Activated CD8-positive, alpha-beta T cell treated with anti-CD3 and anti-CD28 coated beads, Interleukin-2, amount 10 ng/mL, durations not matched to agents 7 days and 5 days (primary cell): ENCODE measurements around the gene NKAIN2. TPM values are rescaled to one million over a fixed set of nuclear protein-coding genes. Genes with fewer than 3 reads are reported as not detected.

Experiments used
- ATAC-seq: fragments of 150-1000 bp; cut with Tn5 transposase; one replicate; pipeline ENCODE4 v1.10.0; 2021; ENCODE audit warnings: moderate library complexity
- CTCF ChIA-PET: fragments of 350-600 bp; sonication (Branson Sonifier 250); formaldehyde crosslinking; loops from one replicate; lab custom pipeline; 2021; ENCODE audit warnings: antibody characterized with exemption; lab: Charles Lee
- POLR2A ChIA-PET: fragments of 350-600 bp; sonication (Branson Sonifier 250); formaldehyde crosslinking; loops from one replicate; lab custom pipeline; 2021; ENCODE audit warnings: antibody characterized with exemption; lab: Charles Lee
- DNase-seq: peaks from one replicate; pipeline ENCODE4 v3.0.0-alpha.2; 2020
- H3K27ac Mint-ChIP-seq: one replicate; pipeline ENCODE4 v1.8.0; 2021; ENCODE audit warnings: mild to moderate bottlenecking, mixed read lengths
- H3K27me3 Mint-ChIP-seq: one replicate; pipeline ENCODE4 v1.8.0; 2021; ENCODE audit warnings: low read depth, mixed read lengths
- H3K36me3 Mint-ChIP-seq: one replicate; pipeline ENCODE4 v1.8.0; 2021; ENCODE audit warnings: low read depth, mixed read lengths
- H3K4me1 Mint-ChIP-seq: one replicate; pipeline ENCODE4 v1.8.0; 2021; ENCODE audit warnings: low read depth, mixed read lengths
- H3K4me3 Mint-ChIP-seq: one replicate; pipeline ENCODE4 v1.8.0; 2021; ENCODE audit warnings: mild to moderate bottlenecking, mixed read lengths
- H3K9me3 Mint-ChIP-seq: one replicate; pipeline ENCODE4 v1.8.0; 2022; ENCODE audit warnings: mixed read lengths; ENCODE audit not compliant: insufficient read depth
- total RNA-seq, 2 experiments: library from RNA; stranded (reverse); gene quantifications; one replicate each; pipeline ENCODE4 v1.2.3, GENCODE V29; 2021

Gene NKAIN2
- total RNA-seq, 2 experiments from 2014 or later = not detected

DNA sequence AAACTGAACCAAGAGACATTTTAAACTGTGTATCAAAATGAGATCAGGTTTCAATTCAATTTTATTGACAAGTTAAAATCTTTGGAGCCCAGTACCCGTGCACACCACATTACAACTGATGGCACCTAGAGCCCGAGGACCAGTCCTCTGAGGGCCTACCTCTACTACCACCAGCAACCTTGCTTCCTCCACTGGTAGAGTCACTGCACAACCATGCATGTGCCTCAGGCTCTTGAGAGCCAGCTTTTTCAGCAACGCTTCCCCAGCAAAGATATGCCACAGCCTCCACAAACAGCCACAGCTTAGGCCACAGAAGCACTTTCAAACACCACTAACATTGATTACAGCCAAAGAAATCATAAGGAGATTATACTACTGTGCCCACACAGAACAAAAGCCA, 830.0 kb downstream of the NKAIN2 start:
- Mint-ChIP-seq H3K27ac (no peak overlapping the region), H3K9me3 (no peaks in the 10 kb centered on the region), H3K36me3 (no peaks in the 10 kb centered on the region), H3K27me3 (no peaks in the 10 kb centered on the region), H3K4me3 (no peak overlapping the region), H3K4me1 (no peaks in the 10 kb centered on the region)
- ChIA-PET POLR2A (interaction anchor here (0.5 kb wide), 1 partner anchor 269 kb away, joined by 3 read pairs; no protein-coding TSS in a partner anchor), CTCF (no interaction called here)
- no peak for DNase-seq
- no peak for ATAC-seq

DNA sequence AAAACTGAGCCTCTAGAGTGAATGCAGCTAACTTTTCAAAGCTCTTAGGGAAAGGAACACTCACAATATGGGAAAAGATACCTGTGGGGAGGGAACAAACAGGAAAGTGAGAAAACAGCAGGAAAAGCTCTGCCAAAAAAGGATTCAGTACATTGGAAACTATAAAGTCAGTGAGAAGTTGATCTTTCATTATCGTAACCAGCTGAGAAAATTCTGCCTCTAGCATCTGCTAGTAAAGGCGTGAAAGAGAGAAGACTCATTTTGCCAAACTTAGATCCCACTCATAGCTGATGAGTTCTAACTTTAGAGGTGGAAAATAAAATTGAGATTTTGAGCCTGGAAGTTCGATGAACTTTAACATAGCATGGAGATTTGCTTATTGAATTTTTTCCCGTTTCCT, 836.8 kb downstream of the NKAIN2 start:
- H3K4me3 Mint-ChIP-seq = no peak overlapping the region
- no peaks in the 10 kb centered on the region for H3K36me3 Mint-ChIP-seq
- ChIA-PET POLR2A (no interaction called here), CTCF (no interaction called here)
- H3K4me1 Mint-ChIP-seq = no peaks in the 10 kb centered on the region
- no peaks in the 10 kb centered on the region for H3K27me3 Mint-ChIP-seq
- ATAC-seq = no peak
- H3K9me3 Mint-ChIP-seq = no peaks in the 10 kb centered on the region
- no peak for DNase-seq
- H3K27ac Mint-ChIP-seq = no peak overlapping the region

DNA sequence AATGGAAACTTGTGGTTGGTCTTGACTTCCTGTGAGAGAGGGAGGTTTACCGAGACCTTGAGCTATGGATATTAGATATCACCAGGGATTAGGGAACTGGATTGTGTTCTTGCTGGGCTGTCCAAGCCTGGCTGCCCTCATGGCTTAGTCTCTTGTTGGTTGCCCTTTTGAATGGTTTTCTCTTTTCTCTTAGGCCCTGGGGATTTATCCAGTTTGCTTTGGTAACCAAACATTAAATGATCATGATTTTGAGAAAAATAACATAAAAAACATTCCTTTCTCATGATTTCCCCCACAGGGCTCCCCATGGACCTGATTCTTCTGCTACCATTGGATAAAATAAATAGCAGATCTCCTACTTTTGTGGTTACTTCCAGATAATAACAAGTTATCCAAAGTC, 852.2 kb downstream of the NKAIN2 start:
- POLR2A ChIA-PET = no interaction called here
- H3K4me1 Mint-ChIP-seq = no peaks in the 10 kb centered on the region
- CTCF ChIA-PET = no interaction called here
- H3K4me3 Mint-ChIP-seq = no peak overlapping the region
- DNase-seq = no peak
- no peak for ATAC-seq
- no peaks in the 10 kb centered on the region for H3K27me3 Mint-ChIP-seq
- H3K9me3 Mint-ChIP-seq = peaks cover 3% of the 10 kb centered on the region
- no peaks in the 10 kb centered on the region for H3K36me3 Mint-ChIP-seq
- no peak overlapping the region for H3K27ac Mint-ChIP-seq

DNA sequence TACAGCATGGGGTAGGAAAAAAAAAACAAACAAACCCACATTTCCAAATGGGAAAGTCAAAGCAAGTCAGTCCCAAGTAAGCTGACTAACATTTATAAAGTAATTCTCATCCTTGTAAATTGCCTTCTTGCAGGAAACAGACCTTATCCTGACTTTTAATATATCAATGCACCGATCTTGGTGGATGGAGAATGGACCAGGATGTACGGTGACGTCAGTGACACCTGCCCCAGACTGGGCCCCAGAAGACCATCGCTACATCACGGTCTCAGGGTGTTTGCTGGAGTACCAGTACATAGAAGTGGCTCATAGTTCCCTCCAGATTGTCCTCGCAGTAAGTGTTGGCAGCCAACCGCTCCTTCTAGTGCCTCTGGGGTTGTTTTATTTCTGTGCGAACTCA, 854.4 kb downstream of the NKAIN2 start:
- no peak for ATAC-seq
- Mint-ChIP-seq H3K9me3 (peaks cover 3% of the 10 kb centered on the region), H3K27ac (no peak overlapping the region), H3K36me3 (no peaks in the 10 kb centered on the region), H3K4me1 (no peaks in the 10 kb centered on the region), H3K27me3 (no peaks in the 10 kb centered on the region), H3K4me3 (no peak overlapping the region)
- POLR2A ChIA-PET = no interaction called here
- CTCF ChIA-PET = no interaction called here
- no peak for DNase-seq

DNA sequence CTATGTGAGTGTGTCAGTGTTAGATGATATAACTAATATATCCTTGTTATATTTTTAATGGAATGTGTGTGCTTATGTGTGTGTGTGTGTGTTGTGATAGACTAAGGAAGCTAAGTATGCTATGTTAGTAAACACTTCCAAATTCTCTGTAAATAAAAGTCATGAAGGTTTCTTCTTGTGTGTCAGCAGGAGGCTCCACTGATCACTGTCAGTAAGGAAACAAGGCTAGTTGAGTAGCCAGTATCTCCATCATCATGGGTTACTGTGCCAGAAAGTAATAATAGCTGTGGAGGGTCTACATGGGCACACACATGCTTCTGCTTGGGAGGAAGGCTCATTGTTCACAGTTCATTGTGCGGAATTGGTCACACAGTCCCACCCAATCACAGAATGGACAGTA, 855.8 kb downstream of the NKAIN2 start:
- peaks cover 1% of the 10 kb centered on the region for H3K9me3 Mint-ChIP-seq
- POLR2A ChIA-PET = no interaction called here
- ATAC-seq = no peak

DNA sequence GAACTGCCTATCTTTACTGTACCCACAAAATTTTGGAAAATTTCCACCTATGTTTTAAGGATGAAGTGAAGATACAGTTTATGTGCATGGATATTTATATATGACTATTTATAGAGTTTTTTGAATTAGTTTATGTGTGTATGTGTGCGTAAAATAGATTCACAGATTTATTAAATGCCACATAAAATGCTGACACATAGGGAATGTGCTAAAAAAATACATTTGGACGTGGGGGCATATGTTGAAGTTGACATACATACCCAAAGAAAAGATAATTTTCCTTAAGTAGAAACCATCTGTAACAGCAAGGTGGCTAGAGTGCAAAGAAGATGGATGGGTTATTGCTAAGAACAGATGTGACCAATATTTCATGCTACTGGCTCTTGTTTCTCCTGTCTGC, 856.5 kb downstream of the NKAIN2 start:
- DNase-seq (no peak), ATAC-seq (no peak)
- H3K9me3 Mint-ChIP-seq = no peaks in the 10 kb centered on the region
- ChIA-PET CTCF (no interaction called here), POLR2A (no interaction called here)
- no peaks in the 10 kb centered on the region for H3K4me1 Mint-ChIP-seq
- H3K4me3 Mint-ChIP-seq = no peak overlapping the region
- H3K27me3 Mint-ChIP-seq = no peaks in the 10 kb centered on the region
- no peaks in the 10 kb centered on the region for H3K36me3 Mint-ChIP-seq
- no peak overlapping the region for H3K27ac Mint-ChIP-seq

More for the DNA sequence above, 855.8 kb downstream of the NKAIN2 start:
- CTCF ChIA-PET = no interaction called here
- no peak overlapping the region for H3K27ac Mint-ChIP-seq
- DNase-seq = no peak
- H3K27me3 Mint-ChIP-seq = no peaks in the 10 kb centered on the region
- H3K4me1 Mint-ChIP-seq = no peaks in the 10 kb centered on the region
- H3K4me3 Mint-ChIP-seq = no peak overlapping the region
- H3K36me3 Mint-ChIP-seq = no peaks in the 10 kb centered on the region

DNA sequence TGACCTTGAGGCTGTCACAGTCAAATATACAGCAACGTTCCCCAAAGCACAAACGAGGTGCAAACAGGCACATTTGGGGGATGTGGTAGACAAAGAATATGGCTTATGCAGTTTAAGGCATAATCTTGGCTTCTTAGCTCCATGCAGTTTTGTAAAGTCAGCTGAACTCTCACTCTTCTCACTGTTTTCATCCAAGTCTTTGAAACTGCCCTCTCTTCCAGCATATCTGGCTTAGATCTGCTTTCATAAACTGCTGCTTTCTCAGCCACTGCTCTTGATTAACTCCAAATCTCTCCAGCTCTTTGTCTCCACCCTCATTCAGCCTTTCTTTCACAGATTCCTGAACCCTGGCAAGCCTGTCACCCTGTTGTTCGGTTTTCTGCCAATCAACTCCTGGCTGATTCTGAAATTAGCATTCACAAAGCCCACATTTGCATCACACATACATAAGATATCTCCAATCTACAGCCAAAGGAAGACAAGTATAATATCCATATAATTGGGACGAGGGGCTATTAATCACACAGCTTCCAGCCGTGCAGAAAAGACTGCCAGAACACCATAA, 857.5 kb downstream of the NKAIN2 start:
- Mint-ChIP-seq H3K4me3 (no peak overlapping the region), H3K4me1 (no peaks in the 10 kb centered on the region), H3K27ac (no peak overlapping the region), H3K27me3 (no peaks in the 10 kb centered on the region), H3K9me3 (no peaks in the 10 kb centered on the region), H3K36me3 (no peaks in the 10 kb centered on the region)
- POLR2A ChIA-PET = no interaction called here
- no peak for ATAC-seq
- no peak for DNase-seq
- CTCF ChIA-PET = no interaction called here

DNA sequence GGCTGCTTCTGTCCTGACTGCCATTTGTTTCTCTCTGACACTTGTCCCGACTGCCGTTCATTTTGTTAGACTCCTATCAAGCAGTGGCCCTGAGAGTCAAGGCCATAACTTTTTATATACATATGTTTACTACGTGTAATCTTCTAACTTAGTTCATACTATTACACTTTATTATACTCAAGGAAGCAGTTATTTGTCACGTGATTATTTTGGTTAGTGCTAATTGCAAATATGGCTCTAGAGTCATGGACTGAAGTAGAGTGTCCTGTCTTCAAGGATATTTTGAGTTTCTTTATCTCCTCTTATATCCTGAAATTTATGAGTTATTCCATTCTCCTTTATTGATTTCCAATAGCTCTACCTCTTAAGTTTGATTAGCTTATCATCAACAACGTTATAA, 864.4 kb downstream of the NKAIN2 start:
- H3K27me3 Mint-ChIP-seq = no peaks in the 10 kb centered on the region
- DNase-seq = no peak
- H3K4me1 Mint-ChIP-seq = no peaks in the 10 kb centered on the region
- no peaks in the 10 kb centered on the region for H3K36me3 Mint-ChIP-seq
- CTCF ChIA-PET = no interaction called here
- ATAC-seq = no peak
- H3K4me3 Mint-ChIP-seq = no peak overlapping the region
- no peak overlapping the region for H3K27ac Mint-ChIP-seq
- H3K9me3 Mint-ChIP-seq = no peaks in the 10 kb centered on the region
- POLR2A ChIA-PET = no interaction called here

DNA sequence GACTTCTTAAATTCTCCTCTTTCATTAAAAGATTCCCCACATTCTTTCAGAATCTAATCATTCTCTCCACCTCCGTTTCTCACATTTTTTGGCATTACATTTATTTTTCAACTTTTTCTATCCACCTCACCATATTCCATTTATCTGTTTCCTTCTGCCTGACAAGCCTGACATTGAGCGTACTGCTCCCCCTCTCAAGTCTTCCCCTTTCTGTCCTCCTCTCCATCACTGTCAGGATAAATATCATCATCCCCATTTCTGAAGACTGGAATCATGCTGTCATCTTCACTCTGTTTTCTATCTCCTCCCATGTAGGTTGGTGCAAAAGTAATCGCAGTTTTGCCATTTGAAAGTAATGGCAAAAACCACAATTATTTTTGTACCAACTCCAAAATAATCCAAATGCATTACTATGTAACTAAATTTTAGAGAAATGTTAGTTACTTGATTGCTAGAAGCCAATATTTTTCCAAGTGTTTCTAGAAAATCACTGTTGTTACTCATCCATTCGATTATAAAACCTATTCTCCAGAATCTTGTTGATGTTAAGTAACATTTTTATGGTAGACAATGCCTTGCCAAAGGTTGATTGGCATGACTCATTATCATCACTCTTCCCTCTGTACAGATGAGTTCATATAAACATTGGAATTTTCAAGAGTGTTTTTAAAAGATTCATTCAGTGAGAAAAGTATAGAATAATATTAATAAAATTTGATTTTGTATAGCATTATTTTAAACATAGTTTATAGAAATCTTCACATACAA, 866.2 kb downstream of the NKAIN2 start:
- Mint-ChIP-seq H3K36me3 (no peaks in the 10 kb centered on the region), H3K4me1 (no peaks in the 10 kb centered on the region), H3K4me3 (no peak overlapping the region), H3K9me3 (no peaks in the 10 kb centered on the region), H3K27me3 (no peaks in the 10 kb centered on the region), H3K27ac (no peak overlapping the region)
- no peak for DNase-seq
- ChIA-PET CTCF (no interaction called here), POLR2A (no interaction called here)
- ATAC-seq = no peak

DNA sequence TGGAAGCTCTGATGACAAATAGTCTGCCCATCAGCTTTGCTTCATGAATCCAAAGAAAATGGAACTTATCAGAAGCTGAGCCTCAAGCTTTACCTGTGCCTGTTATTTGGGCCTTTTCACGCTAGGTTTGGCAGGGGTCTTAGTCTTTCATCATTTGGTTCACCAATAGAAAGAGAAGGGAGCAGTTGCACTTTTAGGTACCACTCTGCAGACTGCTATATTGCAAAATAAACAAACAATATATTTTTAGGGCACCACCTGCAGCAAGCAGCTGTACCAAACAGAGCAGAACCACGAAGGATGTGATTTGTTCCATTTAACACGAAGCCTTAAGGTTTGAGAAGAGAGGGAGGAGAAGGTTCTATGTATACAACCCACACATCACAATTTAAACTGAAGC, 867.1 kb downstream of the NKAIN2 start:
- Mint-ChIP-seq H3K9me3 (no peaks in the 10 kb centered on the region), H3K4me3 (no peak overlapping the region), H3K4me1 (no peaks in the 10 kb centered on the region), H3K27me3 (no peaks in the 10 kb centered on the region), H3K36me3 (no peaks in the 10 kb centered on the region), H3K27ac (no peak overlapping the region)
- POLR2A ChIA-PET = no interaction called here
- CTCF ChIA-PET = no interaction called here
- ATAC-seq (no peak), DNase-seq (no peak)

DNA sequence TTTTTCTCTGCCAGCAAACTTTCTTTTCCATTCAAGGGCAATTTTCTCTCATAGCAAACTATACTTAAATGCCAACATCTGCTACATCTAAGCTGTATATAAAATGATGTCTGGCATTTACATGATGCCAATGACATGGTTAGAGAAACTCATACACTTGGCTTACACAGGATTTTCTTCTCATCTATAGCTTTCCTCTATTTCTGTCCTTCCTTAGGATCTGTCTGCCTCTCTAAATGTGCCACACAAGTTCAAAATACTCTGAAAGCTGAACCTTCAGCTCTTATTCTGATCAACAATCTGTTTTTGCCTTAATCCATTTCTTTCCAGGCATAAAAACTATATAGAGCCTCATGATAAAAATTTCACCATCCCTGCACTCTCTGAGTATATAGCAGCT, 867.7 kb downstream of the NKAIN2 start:
- no peak for ATAC-seq
- Mint-ChIP-seq H3K9me3 (no peaks in the 10 kb centered on the region), H3K4me3 (no peak overlapping the region), H3K36me3 (no peaks in the 10 kb centered on the region), H3K4me1 (no peaks in the 10 kb centered on the region), H3K27ac (no peak overlapping the region), H3K27me3 (no peaks in the 10 kb centered on the region)
- ChIA-PET POLR2A (no interaction called here), CTCF (no interaction called here)
- no peak for DNase-seq

DNA sequence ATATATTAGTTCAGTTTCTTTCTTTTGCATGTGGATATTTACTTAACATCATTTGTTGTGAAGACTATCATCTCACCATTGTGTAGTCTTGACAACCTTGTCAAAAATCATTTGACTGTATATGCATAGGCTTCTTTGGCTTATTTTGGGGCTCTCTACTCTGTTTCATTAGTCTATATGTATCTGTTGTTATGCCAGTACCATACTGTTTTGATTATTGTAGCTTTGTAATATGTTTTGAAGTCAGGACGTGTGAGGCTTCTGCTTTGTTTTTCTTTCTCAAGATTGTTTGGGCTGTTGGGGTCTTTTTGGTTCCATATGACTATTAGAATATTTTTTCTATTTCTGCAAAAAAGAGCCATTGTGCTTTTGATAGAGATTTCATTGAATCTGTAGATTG, 870.4 kb downstream of the NKAIN2 start:
- Mint-ChIP-seq H3K27me3 (no peaks in the 10 kb centered on the region), H3K36me3 (no peaks in the 10 kb centered on the region), H3K4me3 (no peak overlapping the region), H3K9me3 (peaks cover 10% of the 10 kb centered on the region), H3K4me1 (no peaks in the 10 kb centered on the region), H3K27ac (no peak overlapping the region)
- POLR2A ChIA-PET = no interaction called here
- DNase-seq (no peak), ATAC-seq (no peak)
- CTCF ChIA-PET = no interaction called here

DNA sequence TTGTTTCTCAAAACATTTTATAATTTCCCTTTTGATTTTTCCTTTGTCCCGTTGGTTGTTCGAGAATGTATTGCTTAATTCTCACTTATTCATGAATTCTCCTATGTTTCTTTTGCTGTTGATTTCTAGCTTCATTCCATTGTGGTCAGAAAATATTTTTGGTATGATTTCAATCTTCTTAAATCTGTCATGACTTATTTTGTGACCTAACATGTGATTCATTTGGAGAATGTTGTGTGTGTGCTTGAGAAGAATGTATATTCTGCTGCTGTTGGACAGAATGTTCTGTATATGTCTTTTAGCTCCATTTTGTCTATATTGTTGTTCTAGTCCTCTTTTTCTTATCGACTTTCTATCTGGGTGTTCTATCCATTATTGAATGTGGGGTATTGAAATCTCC, 872.4 kb downstream of the NKAIN2 start:
- no peaks in the 10 kb centered on the region for H3K27me3 Mint-ChIP-seq
- ChIA-PET CTCF (no interaction called here), POLR2A (no interaction called here)
- no peak overlapping the region for H3K27ac Mint-ChIP-seq
- ATAC-seq = no peak
- H3K36me3 Mint-ChIP-seq = no peaks in the 10 kb centered on the region
- H3K4me3 Mint-ChIP-seq = no peak overlapping the region
- peaks cover 10% of the 10 kb centered on the region for H3K9me3 Mint-ChIP-seq
- DNase-seq = no peak
- H3K4me1 Mint-ChIP-seq = no peaks in the 10 kb centered on the region
